ENCODE results near the gene MOB4.

- no peak for TF ChIP-seq EP300 (IDR thresholded peaks at IDR 0.05)
- TF ChIP-seq POLR2A (IDR thresholded peaks at IDR 0.05): no peak
- TF ChIP-seq CTCF (IDR thresholded peaks at IDR 0.05): no peak
Measured at GRCh38 chr2:197597166-197597565, 81.3 kb downstream of the MOB4 start.

Data from tibial nerve (tissue), 4 donors.